WI38 (cell line): ENCODE measurements around the gene CASP3.
"Not testable (repeated sequence)": the region's sequence is repeated elsewhere in the genome, so short reads cannot be mapped to it uniquely, and the experiment has no call there.

Experiments
- H3K4me3 ChIP-seq: 2 replicates; pipeline ENCODE4 v1.5.1; 2011; ENCODE audit warnings: low read depth, mild to moderate bottlenecking, control low read depth, low read length
- CTCF ChIP-seq: IDR thresholded peaks from 2 replicates; pipeline ENCODE4 v1.5.1; 2012; ENCODE audit warnings: low read depth, mild to moderate bottlenecking, control low read depth, low read length

The CASP3 gene

GRCh38 chr4:184632842-184633241 lies 16.4 kb downstream of the CASP3 start:
- TF ChIP-seq CTCF, result no peak
- H3K4me3 ChIP-seq, result no peak overlapping the region

DNA sequence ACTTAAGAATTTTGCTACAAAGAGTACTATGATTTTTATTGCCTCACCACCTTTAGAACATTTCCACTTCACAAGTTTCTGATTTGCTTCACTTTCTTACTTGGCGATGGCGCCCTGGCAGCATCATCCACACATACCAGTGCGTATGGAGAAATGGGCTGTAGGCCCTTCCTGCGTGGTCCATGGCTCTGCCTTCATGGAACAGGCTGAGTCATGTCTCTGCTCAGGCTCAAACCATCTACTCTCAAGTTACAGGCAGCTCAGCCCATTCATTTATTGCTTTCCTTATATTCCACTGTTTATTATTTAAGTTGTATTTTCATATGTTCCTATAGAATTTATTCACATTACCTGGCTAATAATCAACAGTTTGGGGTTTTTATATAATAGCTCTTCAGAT lies 21.1 kb downstream of the CASP3 start:
- TF ChIP-seq CTCF, result no peak
- H3K4me3 ChIP-seq, result no peak overlapping the region

DNA sequence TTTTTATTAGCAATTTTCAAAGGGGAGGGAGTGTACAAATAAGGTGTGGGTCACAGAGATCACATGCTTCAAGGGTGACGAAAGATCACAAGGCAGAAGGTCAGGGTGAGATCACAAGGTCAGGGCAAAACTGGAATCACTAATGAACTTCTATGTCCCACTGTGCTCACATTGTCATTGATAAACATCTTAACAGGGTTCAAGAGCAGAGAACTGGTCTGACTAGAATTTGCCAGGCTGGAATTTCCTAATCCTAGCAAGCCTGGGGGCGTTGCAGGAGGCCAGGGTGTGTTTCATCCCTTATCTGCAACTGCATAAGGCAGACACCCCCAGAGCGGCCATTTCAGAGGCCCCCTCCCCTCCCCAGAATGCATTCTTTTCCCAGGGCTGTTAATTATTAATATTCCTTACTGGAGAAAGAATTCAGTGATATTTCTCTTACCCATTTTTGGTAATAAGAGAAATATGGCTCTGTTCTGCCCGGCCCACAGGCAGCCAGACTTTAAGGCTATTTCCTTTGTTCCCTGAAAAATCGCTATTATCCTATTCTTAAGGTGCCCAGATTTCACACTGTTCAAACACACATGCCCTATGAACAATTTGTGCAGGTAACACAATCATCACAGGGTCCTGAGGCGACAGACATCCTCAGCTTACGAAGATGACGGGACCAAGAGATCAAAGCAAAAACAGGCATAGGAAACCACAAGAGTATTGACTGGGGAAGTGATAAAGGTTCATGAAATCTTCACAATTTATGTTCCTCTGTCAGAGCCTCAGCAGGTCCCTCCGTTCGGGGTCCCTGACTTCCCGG lies 23.3 kb downstream of the CASP3 start:
- not testable (repeated sequence) for H3K4me3 ChIP-seq

DNA sequence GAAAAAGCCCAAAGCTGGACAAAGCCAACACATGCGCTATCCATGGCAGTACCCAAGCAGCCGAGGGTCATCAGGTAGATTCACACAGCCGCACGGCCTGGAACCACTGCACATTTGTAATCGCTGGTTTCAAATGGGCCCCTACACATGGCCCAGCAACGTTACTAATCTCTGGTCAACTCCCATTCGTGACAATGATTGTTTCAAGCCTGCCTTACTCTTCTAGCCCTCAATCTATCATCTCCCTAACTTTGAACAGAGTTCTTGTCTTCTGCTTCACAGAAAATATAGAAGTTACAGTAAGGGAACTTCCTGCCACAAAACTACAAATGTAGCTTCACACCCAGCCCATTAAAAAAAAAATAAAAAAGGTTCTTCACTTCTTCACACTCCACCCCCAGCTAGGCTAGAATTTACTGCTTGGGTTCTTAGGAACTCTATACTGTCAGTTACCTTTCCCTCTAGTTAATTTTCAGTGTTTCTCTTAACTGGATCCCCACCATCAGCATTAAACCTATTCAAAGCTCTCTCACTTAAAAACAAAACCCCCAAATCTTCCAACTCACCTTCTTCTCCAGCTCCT lies 24.2 kb downstream of the CASP3 start:
- TF ChIP-seq CTCF, result no peak
- no peak overlapping the region for H3K4me3 ChIP-seq

GRCh38 chr4:184624504-184624903 lies 24.7 kb downstream of the CASP3 start:
- not testable (repeated sequence) for H3K4me3 ChIP-seq

- no peak overlapping the region for H3K4me3 ChIP-seq
- TF ChIP-seq CTCF, result no peak
Measured at GRCh38 chr4:184621518-184621917, 27.7 kb downstream of the CASP3 start.

DNA sequence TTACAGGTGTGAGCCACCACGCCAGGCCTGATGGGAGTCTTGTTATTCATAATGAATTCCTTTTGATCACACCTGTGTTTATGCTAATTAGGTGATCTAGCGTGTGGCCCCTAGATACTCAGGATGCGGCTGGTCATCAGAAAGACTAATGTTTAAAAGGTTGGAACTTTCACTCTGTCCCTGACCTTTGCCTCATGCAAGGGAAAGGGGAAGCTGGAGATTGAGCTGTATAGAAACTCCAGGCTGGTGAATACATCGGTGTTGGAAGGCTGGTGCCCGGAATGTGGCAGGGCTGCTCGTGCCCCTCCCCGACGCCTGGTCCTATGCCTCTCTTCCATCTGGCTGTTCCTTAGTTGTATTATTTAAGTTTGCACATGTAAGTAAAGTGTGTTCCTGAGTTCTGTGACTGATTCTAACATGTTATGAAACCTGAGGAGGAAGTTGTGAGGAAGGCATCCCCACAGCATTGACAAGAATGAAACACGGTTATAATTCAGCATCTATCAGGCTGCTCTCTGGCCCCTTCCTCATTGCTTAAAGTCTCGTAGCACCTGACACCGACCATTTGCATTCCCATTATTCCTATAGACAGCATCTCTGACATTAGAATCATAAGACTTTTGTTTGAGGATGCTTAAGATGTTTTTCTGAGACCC lies 28.9 kb downstream of the CASP3 start:
- no peak overlapping the region for H3K4me3 ChIP-seq
- TF ChIP-seq CTCF, result no peak

- no peak overlapping the region for H3K4me3 ChIP-seq
- TF ChIP-seq CTCF, result no peak
Measured at GRCh38 chr4:184617600-184618196, 31.5 kb downstream of the CASP3 start.
